ENCODE results near the gene TYMP.

DNA sequence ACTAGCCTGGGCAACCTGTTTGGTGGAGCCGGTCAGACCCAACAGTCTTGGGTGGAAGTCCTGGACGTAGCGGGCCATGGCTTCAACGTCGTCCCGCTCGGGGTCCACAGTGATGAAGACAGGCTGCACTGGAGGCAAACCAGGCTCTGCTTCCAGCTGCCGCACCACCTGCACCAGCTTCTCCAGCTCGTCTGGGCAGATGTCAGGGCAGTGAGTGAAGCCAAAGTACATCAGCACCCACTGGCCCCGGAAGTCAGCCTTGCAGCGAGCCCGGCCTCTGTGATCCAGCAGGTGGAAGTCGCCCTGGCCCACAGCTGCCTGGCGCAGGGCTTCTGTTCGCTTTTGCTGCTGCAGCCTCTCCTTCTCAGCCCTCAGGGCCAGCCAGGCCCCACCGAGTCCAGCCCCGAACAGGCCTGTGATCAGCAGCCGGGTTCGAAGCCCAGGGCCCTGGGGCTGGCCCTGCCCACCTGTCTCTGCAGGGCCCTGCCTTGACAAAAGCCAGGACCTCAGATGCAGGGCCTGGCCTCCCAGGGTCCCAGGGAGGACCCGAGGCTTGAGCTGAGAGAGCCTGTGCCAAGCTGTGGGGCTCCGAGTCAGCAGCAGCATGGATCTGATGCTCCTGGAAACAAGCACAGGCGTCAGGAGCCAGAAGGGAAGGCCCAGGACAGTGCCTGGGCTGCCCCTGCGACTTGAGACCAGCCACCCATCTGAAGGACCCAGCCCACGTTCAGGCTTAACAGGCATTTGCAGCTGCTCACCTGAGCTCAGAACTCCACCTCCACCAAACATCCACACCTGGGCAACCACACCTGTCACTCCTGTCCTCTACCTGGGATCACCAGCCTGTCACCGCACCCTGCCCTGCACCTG, 5.8 kb downstream of the TYMP start:
- TF ChIP-seq, protein P1, sequence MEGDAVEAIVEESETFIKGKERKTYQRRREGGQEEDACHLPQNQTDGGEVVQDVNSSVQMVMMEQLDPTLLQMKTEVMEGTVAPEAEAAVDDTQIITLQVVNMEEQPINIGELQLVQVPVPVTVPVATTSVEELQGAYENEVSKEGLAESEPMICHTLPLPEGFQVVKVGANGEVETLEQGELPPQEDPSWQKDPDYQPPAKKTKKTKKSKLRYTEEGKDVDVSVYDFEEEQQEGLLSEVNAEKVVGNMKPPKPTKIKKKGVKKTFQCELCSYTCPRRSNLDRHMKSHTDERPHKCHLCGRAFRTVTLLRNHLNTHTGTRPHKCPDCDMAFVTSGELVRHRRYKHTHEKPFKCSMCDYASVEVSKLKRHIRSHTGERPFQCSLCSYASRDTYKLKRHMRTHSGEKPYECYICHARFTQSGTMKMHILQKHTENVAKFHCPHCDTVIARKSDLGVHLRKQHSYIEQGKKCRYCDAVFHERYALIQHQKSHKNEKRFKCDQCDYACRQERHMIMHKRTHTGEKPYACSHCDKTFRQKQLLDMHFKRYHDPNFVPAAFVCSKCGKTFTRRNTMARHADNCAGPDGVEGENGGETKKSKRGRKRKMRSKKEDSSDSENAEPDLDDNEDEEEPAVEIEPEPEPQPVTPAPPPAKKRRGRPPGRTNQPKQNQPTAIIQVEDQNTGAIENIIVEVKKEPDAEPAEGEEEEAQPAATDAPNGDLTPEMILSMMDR (IDR thresholded peaks at IDR 0.05), result no peak
- no peak for TF ChIP-seq EZH2 (IDR thresholded peaks at IDR 0.05; ENCODE audit: borderline replicate concordance, insufficient read depth, low read depth, low read length, poor library complexity, severe bottlenecking)

Data from B cell (primary cell).